ENCODE data around the gene SULT1A2.
A peak's percentile ranks its signal among the peaks of the same experiment; 100 is the strongest.
"Not testable (repeated sequence)": the region's sequence is repeated elsewhere in the genome, so short reads cannot be mapped to it uniquely, and the experiment has no call there.

Gene SULT1A2

DNA sequence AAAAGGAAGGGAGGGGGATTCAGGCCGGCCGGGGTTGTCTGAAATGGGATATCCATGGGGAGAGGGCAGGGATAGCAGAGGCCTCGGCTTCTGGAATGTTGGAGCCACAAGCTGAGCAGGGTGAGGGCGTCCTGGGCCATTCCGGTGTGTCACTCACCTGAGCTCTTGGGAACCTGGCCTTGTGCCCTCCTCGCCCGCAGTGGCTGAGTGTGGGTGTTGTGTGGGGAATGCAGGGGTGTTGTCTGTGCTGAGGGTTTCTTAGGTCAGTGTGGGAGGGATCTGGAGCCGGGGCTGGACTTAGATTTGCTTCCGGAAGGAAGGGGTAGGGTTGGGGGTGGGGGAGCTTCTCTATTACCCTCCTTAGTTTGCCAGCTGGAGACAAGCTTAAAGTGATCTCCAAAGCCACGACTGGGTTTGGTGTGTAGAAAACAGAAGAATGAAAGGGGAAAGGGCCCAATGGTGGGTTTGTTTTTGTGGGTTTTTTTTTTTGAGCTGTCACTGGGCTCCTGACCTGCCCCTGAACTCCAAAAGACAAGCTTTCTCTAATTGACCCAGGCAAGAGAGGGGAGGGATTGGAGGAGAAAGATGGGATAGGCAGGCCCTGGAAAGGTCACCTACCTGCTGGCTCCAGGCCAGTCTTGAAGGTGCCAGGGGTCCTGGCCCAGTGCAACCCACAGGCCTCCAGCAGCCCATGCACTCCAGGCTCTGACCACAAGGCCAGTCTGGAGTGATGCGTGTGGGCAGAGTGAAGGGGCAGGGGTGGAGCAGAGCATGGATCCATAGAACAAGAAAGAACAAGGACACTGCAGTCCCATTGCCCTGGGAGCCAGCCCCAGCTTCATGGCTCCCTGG lies at the start of gene SULT1A2:
Gene SULT1A2, minus strand, starts transcription at position 211 of the 852 bp plus-strand sequence. CDS start 1,120 bp downstream, outside the sequence.
- TF ChIP-seq GATA1 (IDR thresholded peaks at IDR 0.05; ENCODE audit: low read depth, low read length): no peak
- no peak for TF ChIP-seq POLR2A (IDR thresholded peaks at IDR 0.05; ENCODE audit: low read length)
- DNase-seq: no peak

GRCh38 chr16:28639959-28640358 lies 43.1 kb upstream of the SULT1A2 start:
- not testable (repeated sequence) for DNase-seq

DNA sequence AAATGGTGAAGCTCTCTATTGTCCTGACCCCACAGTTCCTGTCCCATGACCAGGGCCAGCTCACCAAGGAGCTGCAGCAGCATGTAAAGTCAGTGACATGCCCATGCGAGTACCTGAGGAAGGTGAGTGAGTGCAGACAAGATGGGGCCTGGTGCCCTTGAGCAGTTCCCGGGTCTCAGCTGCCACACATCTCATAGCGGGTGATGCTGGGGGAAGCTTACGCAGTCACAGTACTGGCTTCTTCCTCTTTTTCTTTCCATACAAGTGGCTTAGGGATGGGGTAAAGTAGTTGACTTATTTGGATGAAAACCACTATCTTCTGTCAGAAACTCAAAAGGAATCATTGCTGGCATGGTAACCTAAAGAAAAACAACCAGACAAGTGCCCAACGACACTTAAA lies 41.5 kb upstream of the SULT1A2 start:
- not testable (repeated sequence) for DNase-seq

- not testable (repeated sequence) for DNase-seq
Observed at GRCh38 chr16:28637765-28638164, 40.9 kb upstream of the SULT1A2 start, which contains the start of gene NPIPB8. NPIPB8 (plus strand) TSS chr16:28638065; CDS start chr16:28638361, 296 bp downstream.

- DNase-seq: not testable (repeated sequence)
Observed at GRCh38 chr16:28636093-28636823, 39.4 kb upstream of the SULT1A2 start.

DNA sequence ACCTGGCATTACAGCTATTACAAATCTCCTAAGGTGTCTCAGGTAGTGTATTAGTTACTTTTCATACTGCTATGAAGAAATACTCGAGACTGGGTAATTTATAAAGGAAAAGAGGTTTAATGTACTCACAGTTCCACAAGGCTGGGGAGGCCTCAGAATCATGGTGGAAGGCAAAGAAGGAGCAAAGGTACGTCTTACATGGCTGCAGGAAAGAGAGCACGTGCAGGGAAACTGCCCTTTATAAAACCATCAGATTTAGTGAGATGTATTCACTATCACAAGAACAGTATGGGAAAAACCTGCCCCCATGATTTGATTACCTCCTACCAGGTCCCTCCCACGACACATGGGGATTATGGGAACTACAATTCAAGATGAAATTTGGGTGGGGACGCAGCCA lies 34.1 kb upstream of the SULT1A2 start:
- DNase-seq: not testable (repeated sequence)

GRCh38 chr16:28623172-28623711 lies 26.4 kb upstream of the SULT1A2 start:
- peak in 1 of 2 experiments; percentile 57 for DNase-seq
- TF ChIP-seq POLR2A (IDR thresholded peaks at IDR 0.05; ENCODE audit: low read length): peak; percentile 53
- no peak for TF ChIP-seq GATA1 (IDR thresholded peaks at IDR 0.05; ENCODE audit: low read depth, low read length)

- DNase-seq: not testable (repeated sequence)
Observed at GRCh38 chr16:28622532-28623171, 25.8 kb upstream of the SULT1A2 start.

GRCh38 chr16:28621481-28622155 lies 24.8 kb upstream of the SULT1A2 start:
- TF ChIP-seq POLR2A (IDR thresholded peaks at IDR 0.05; ENCODE audit: low read length) (no peak), GATA1 (IDR thresholded peaks at IDR 0.05; ENCODE audit: low read depth, low read length) (no peak)
- DNase-seq: no peak

DNA sequence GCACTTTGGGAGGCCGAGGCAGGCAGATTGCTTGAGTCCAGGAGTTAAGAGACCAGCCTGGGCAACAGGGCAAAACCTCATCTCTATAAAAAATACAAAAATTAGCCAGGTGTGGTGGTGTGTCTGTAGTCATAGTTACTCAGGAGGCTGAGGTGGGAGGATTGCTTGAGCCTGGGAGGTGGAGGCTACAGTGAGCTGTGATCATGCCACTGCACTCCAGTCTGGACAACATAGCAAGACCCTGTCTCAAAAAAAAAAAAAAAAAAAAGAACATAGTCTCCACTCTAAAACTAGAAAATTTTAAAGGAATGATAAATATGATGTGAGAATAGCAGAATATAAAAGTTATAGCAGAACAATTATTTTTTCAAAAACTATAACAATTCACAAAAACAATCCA lies 23.5 kb upstream of the SULT1A2 start:
- DNase-seq: not testable (repeated sequence)

- DNase-seq: no peak
- TF ChIP-seq POLR2A (IDR thresholded peaks at IDR 0.05; ENCODE audit: low read length): no peak
- no peak for TF ChIP-seq GATA1 (IDR thresholded peaks at IDR 0.05; ENCODE audit: low read depth, low read length)
Observed at GRCh38 chr16:28617874-28618273, 21.0 kb upstream of the SULT1A2 start.

- TF ChIP-seq GATA1 (IDR thresholded peaks at IDR 0.05; ENCODE audit: low read depth, low read length) (no peak), POLR2A (IDR thresholded peaks at IDR 0.05; ENCODE audit: low read length) (no peak)
- DNase-seq: no peak
Observed at GRCh38 chr16:28616636-28617035, 19.8 kb upstream of the SULT1A2 start.

- not testable (repeated sequence) for DNase-seq
Observed at GRCh38 chr16:28616224-28616577, 19.4 kb upstream of the SULT1A2 start.

DNA sequence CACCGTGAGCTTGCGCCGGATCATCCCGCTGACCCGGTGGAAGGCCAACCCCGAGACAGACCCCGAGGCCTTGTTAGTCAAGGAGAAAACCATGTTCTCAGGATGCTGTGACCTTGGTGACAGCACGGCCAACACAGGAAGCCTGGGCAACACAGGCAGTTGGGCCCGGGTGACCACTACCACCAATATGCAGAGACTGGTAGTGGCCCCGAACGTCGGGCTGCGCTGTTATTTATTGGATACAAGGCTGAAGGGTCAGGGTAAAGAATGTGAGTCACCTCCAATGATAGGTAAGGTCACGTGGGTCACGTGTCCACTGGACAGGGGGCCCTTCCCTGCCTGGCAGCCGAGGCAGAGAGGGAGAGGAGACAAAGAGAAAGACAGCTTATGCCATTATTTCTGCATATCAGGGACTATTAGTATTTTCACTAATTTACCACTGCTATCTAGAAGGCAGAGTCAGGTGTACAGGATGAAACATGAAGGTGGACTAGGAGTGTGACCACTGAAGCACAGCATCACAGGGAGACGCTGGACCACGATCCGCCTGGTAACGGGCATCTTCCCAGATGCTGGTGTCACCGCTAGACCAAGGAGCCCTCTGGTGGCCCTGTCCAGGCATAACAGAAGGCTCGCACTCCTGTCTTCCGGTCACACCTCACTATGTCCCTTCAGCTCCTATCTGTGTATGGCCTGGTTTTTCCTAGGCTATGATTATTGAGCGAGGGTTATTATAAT lies 18.8 kb upstream of the SULT1A2 start:
- DNase-seq: peak; percentile 35 to 48

GRCh38 chr16:28614561-28614960 lies 17.7 kb upstream of the SULT1A2 start:
- DNase-seq: not testable (repeated sequence)

DNA sequence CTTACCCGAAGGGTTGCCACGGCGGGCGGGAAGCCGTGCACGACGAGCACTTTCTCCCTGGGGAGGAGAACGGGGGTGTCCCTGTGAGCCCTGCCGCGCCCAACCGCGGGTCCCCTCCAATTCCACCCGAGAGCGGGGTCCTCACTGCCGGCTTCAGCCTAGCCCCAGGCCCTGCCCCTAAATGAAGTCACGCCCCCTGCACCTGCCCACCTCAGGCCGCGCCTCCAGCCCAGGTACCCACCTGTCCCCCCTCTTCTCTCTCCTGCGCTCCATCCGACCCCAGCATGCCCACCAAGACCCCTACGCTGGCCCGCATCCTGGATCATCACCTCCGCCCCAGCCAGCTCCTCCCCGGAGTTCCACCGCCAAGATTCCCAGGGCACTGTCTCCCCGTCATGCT lies 17.1 kb upstream of the SULT1A2 start:
- not testable (repeated sequence) for DNase-seq

GRCh38 chr16:28612359-28613280 lies 15.8 kb upstream of the SULT1A2 start:
- not testable (repeated sequence) for DNase-seq
